OCI-LY7 (cell line): ENCODE data around the gene CFAP210. TPM values are rescaled to one million over a fixed set of nuclear protein-coding genes. Genes with fewer than 3 reads are reported as not detected.
"Not testable (repeated sequence)": the region's sequence is repeated elsewhere in the genome, so short reads cannot be mapped to it uniquely, and the experiment has no call there.

Experiments used
- BruUV-seq: library from RNA; stranded (reverse); fragments of 400-500 nt; replicated peaks from 2 replicates; lab custom pipeline; 2021; lab: Mats Ljungman, UMichigan
- CTCF ChIA-PET: fragments of 300-600 bp; sonication (Branson Sonifier 250); formaldehyde crosslinking; loops from one replicate; lab custom pipeline; 2022; ENCODE audit warnings: antibody characterized with exemption; ENCODE audit not compliant: unreplicated experiment; lab: Charles Lee
- POLR2A ChIA-PET: fragments of 300-600 bp; sonication (Branson Sonifier 250); formaldehyde crosslinking; loops from one replicate; lab custom pipeline; 2022; ENCODE audit warnings: antibody characterized with exemption; lab: Charles Lee
- DNase-seq: peaks from one replicate; pipeline ENCODE4 v3.0.0-alpha.2; 2015; ENCODE audit warnings: low spot score
- H2AFZ ChIP-seq: fragments of 200-600 bp; sonication (generic), shearing (Covaris generic); 2 replicates; pipeline ENCODE4 v1.6.1; 2014; ENCODE audit warnings: mild to moderate bottlenecking, antibody characterized with exemption, low read length, moderate library complexity
- H3K27ac ChIP-seq: fragments of 200-600 bp; sonication (generic); 2 replicates; pipeline ENCODE4 v1.5.1; 2014; ENCODE audit warnings: mixed run types, low read depth, mild to moderate bottlenecking, moderate library complexity, low read length, inconsistent platforms; ENCODE audit not compliant: poor library complexity, severe bottlenecking
- H3K36me3 ChIP-seq: fragments of 200-600 bp; sonication (generic); 2 replicates; pipeline ENCODE4 v1.6.1; 2014; ENCODE audit warnings: mild to moderate bottlenecking, antibody characterized with exemption, low read length, moderate library complexity, mixed read lengths; ENCODE audit not compliant: insufficient read depth
- H3K4me1 ChIP-seq: fragments of 200-600 bp; sonication (generic); 2 replicates; pipeline ENCODE4 v1.5.1; 2014; ENCODE audit warnings: mild to moderate bottlenecking, low read length; ENCODE audit not compliant: insufficient read depth, poor library complexity, severe bottlenecking
- H3K4me2 ChIP-seq: fragments of 200-600 bp; sonication (generic); 2 replicates; pipeline ENCODE4 v1.6.1; 2014; ENCODE audit warnings: mild to moderate bottlenecking, low read length
- H3K4me3 ChIP-seq: fragments of 200-600 bp; sonication (generic); 2 replicates; pipeline ENCODE4 v1.5.1; 2014; ENCODE audit warnings: mild to moderate bottlenecking, low read depth, low read length; ENCODE audit not compliant: poor library complexity, severe bottlenecking
- H3K79me2 ChIP-seq: fragments of 200-600 bp; sonication (generic); 2 replicates; pipeline ENCODE4 v1.6.1; 2016; ENCODE audit warnings: low read depth, mild to moderate bottlenecking, low read length, moderate library complexity, mixed read lengths; ENCODE audit not compliant: insufficient read depth
- H3K9me2 ChIP-seq: fragments of 200-600 bp; sonication (generic); 2 replicates; pipeline ENCODE4 v1.6.1; 2016; ENCODE audit warnings: mild to moderate bottlenecking, low read length, mixed read lengths; ENCODE audit not compliant: insufficient read depth
- H3K9me3 ChIP-seq: fragments of 200-600 bp; sonication (generic); 2 replicates; pipeline ENCODE4 v1.6.1; 2014; ENCODE audit warnings: mild to moderate bottlenecking, mixed run types, low read length, mixed read lengths
- H4K20me1 ChIP-seq: fragments of 200-600 bp; sonication (generic); 2 replicates; pipeline ENCODE4 v1.6.1; 2014; ENCODE audit warnings: mild to moderate bottlenecking, antibody characterized with exemption, low read length, moderate library complexity, mixed read lengths; ENCODE audit not compliant: insufficient read depth
- CTCF ChIP-seq: fragments of 200-600 bp; sonication (generic); conservative IDR thresholded peaks from 2 replicates; pipeline ENCODE4 v1.5.1; 2014; ENCODE audit warnings: mild to moderate bottlenecking, antibody characterized with exemption, low read length, moderate library complexity, mixed read lengths
- EZH2phosphoT487 ChIP-seq: fragments of 200-600 bp; sonication (generic); IDR thresholded peaks from 2 replicates; pipeline ENCODE4 v1.6.1; 2018; ENCODE audit warnings: low read depth, borderline replicate concordance, mild to moderate bottlenecking, mixed run types, antibody characterized with exemption, low read length, moderate library complexity, mixed read lengths
- intact Hi-C: fragments of 100-400 bp; cut with micrococcal nuclease; formaldehyde crosslinking; loops from one replicate; pipeline ENCODE4 v1.10.0; 2022; ENCODE audit not compliant: unreplicated experiment
- total RNA-seq, 2 experiments: library from RNA; depleted of rRNA in 1 of 2; stranded (reverse); fragments of >200 nt in 1 of 2; shearing (Covaris generic) in 1 of 2; gene quantifications; 2 replicates each; pipeline ENCODE4 v1.2.3, GENCODE V29; 2014 to 2022

CFAP210 gene
- total RNA-seq, 2 experiments from 2014 or later = not detected

- TF ChIP-seq EZH2phosphoT487 (no peak), CTCF (no peak)
- Histone ChIP-seq H3K9me2 (no peaks in the 10 kb centered on the region), H4K20me1 (no peaks in the 10 kb centered on the region), H3K4me1 (peaks cover 16% of the 10 kb centered on the region), H3K9me3 (no peaks in the 10 kb centered on the region), H3K4me2 (no peak overlapping the region), H3K4me3 (no peak overlapping the region), H2AFZ (no peak overlapping the region), H3K27ac (no peak overlapping the region), H3K36me3 (no peaks in the 10 kb centered on the region), H3K79me2 (peaks cover 4% of the 10 kb centered on the region; the same call in 1 of the 2 replicates)
- BruUV-seq = no TSS peak
- ChIA-PET POLR2A (interaction anchor here (0.7 to 1.3 kb wide), 4 partner anchors 9 to 105 kb away, joined by 3 to 8 read pairs (median 4); no protein-coding TSS in a partner anchor), CTCF (no interaction called here)
- DNase-seq = no peak
- intact Hi-C loops = loop anchor here (1.0 to 10.0 kb wide), 2 partner anchors 106 to 1448 kb away; partner anchors contain the start of genes SSB and STK39
These were observed 1.5 kb downstream of the CFAP210 start for GRCh38 chr2:169692718-169693117.

GRCh38 chr2:169690958-169691357 is 3.2 kb downstream of the CFAP210 start:
- no peak overlapping the region for H3K27ac ChIP-seq
- no peaks in the 10 kb centered on the region for H3K36me3 ChIP-seq
- no peaks in the 10 kb centered on the region for H3K9me2 ChIP-seq
- no peak overlapping the region for H3K4me2 ChIP-seq
- POLR2A ChIA-PET = interaction anchor here (0.6 to 0.8 kb wide), 2 partner anchors 79 to 102 kb away, joined by 3 to 4 read pairs; no protein-coding TSS in a partner anchor
- TF ChIP-seq EZH2phosphoT487 (no peak), CTCF (no peak)
- DNase-seq = no peak
- H3K79me2 ChIP-seq = peaks cover 4% of the 10 kb centered on the region; the same call in 1 of the 2 replicates
- H3K4me1 ChIP-seq = peaks cover 16% of the 10 kb centered on the region
- H3K4me3 ChIP-seq = no peak overlapping the region
- no peak overlapping the region for H2AFZ ChIP-seq
- BruUV-seq = no TSS peak
- H4K20me1 ChIP-seq = no peaks in the 10 kb centered on the region
- no peaks in the 10 kb centered on the region for H3K9me3 ChIP-seq
- intact Hi-C loops = loop anchor here (10.0 kb wide), 1 partner anchor 1446 kb away; the partner anchor contains the start of gene STK39
- CTCF ChIA-PET = no interaction called here

- H3K36me3 ChIP-seq = not testable (repeated sequence)
These were observed 6.3 kb downstream of the CFAP210 start for GRCh38 chr2:169687943-169688342.

GRCh38 chr2:169686825-169687224 is 7.4 kb downstream of the CFAP210 start:
- H3K9me2 ChIP-seq, H2AFZ ChIP-seq, H3K79me2 ChIP-seq, DNase-seq, H3K36me3 ChIP-seq, BruUV-seq, H4K20me1 ChIP-seq, H3K4me2 ChIP-seq, H3K27ac ChIP-seq, H3K9me3 ChIP-seq, intact Hi-C loops, POLR2A ChIA-PET, H3K4me1 ChIP-seq, CTCF ChIA-PET, H3K4me3 ChIP-seq: not testable (repeated sequence)

More at GRCh38 chr2:169687943-169688342, 6.3 kb downstream of the CFAP210 start:
- H2AFZ ChIP-seq, H4K20me1 ChIP-seq, CTCF ChIA-PET, H3K4me3 ChIP-seq, H3K79me2 ChIP-seq, DNase-seq, H3K4me2 ChIP-seq, intact Hi-C loops, H3K9me3 ChIP-seq, H3K27ac ChIP-seq, H3K9me2 ChIP-seq, BruUV-seq, H3K4me1 ChIP-seq: not testable (repeated sequence)
- POLR2A ChIA-PET = interaction anchor here (0.6 kb wide), 1 partner anchor 24 kb away, joined by 4 read pairs; no protein-coding TSS in a partner anchor

- POLR2A ChIA-PET = interaction anchor here (0.6 to 0.7 kb wide), 2 partner anchors 213 to 406 kb away, joined by 3 read pairs; no protein-coding TSS in a partner anchor
- H3K9me2 ChIP-seq, H3K79me2 ChIP-seq, H3K4me3 ChIP-seq, CTCF ChIA-PET, H4K20me1 ChIP-seq, H3K27ac ChIP-seq, H3K9me3 ChIP-seq, intact Hi-C loops, BruUV-seq, DNase-seq, H3K4me2 ChIP-seq, H3K4me1 ChIP-seq, H2AFZ ChIP-seq, H3K36me3 ChIP-seq: not testable (repeated sequence)
These were observed 9.5 kb downstream of the CFAP210 start for GRCh38 chr2:169684712-169685111.
